Omental fat pad (tissue), 4 donors: ENCODE measurements around the gene ZSWIM4. TPM values are rescaled to one million over a fixed set of nuclear protein-coding genes. Genes with fewer than 3 reads are reported as not detected.

Experiments used
- ATAC-seq: fragments of 150-250 bp; one replicate; pipeline ENCODE4 v1.9.1; 2016; ENCODE audit warnings: mild to moderate bottlenecking, moderate library complexity; ENCODE audit not compliant: low FRiP score
- DNase-seq: peaks from one replicate; pipeline ENCODE4 v3.0.0-alpha.2; 2019; ENCODE audit warnings: low spot score
- CTCF ChIP-seq, 3 donors: fragments of 450-650 bp; IDR thresholded peaks; one replicate each; pipeline ENCODE4 v1.5.1; 2016 to 2017; ENCODE audit warnings: antibody characterized with exemption in 3 of 3, mild to moderate bottlenecking in 3 of 3, moderate library complexity in 2 of 3
- total RNA-seq, 4 donors: library from RNA; depleted of rRNA; stranded (reverse); fragments of >200 nt; gene quantifications; one replicate each; pipeline ENCODE4 v1.1.0, GENCODE V29; 2016

ZSWIM4 gene
- total RNA-seq, 4 donors from 2014 or later = 3.8 to 5.2 (median 4.6) TPM

GRCh38 chr19:13765395-13766094 is 29.7 kb upstream of the ZSWIM4 start:
- TF ChIP-seq CTCF (IDR thresholded peaks at IDR 0.05) = no peak
- DNase-seq (no peak), ATAC-seq (no peak)

- DNase-seq (no peak), ATAC-seq (no peak)
- TF ChIP-seq CTCF (IDR thresholded peaks at IDR 0.05) = no peak
Observed at GRCh38 chr19:13766095-13766481, 29.2 kb upstream of the ZSWIM4 start.

- DNase-seq = no peak
- ATAC-seq = no peak
- TF ChIP-seq CTCF (IDR thresholded peaks at IDR 0.05) = no peak
Observed at GRCh38 chr19:13768510-13768909, 26.7 kb upstream of the ZSWIM4 start.

GRCh38 chr19:13770013-13770635 is 25.1 kb upstream of the ZSWIM4 start:
- ATAC-seq (no peak), DNase-seq (no peak)
- TF ChIP-seq CTCF (IDR thresholded peaks at IDR 0.05) = no peak

GRCh38 chr19:13774217-13775191 is 20.7 kb upstream of the ZSWIM4 start, which contains the start of gene C19orf53:
Gene C19orf53, plus strand, starts transcription at chr19:13774456. Its CDS starts 22 bp downstream, at chr19:13774478.
- DNase-seq (peak; percentile 75), ATAC-seq (peak; percentile 96)
- TF ChIP-seq CTCF (IDR thresholded peaks at IDR 0.05) = no peak

GRCh38 chr19:13778398-13778797 is 16.8 kb upstream of the ZSWIM4 start:
- TF ChIP-seq CTCF (IDR thresholded peaks at IDR 0.05) = no peak
- ATAC-seq (no peak), DNase-seq (no peak)
